ENCODE results near the gene ENGASE.

ENGASE gene

GRCh38 chr17:79116575-79117368 lies 42.1 kb downstream of the ENGASE start:
- no peak for DNase-seq

GRCh38 chr17:79117905-79118487 lies 43.4 kb downstream of the ENGASE start:
- DNase-seq, result no peak

GRCh38 chr17:79118924-79119323 lies 44.3 kb downstream of the ENGASE start:
- no peak for DNase-seq

GRCh38 chr17:79120259-79120658 lies 45.6 kb downstream of the ENGASE start:
- DNase-seq, result no peak

GRCh38 chr17:79123988-79124387 lies 49.4 kb downstream of the ENGASE start:
- DNase-seq, result no peak

- DNase-seq, result no peak
Measured at GRCh38 chr17:79124513-79125209, 50.0 kb downstream of the ENGASE start.

- DNase-seq, result peak; percentile 86
Measured at GRCh38 chr17:79125503-79125902, 50.9 kb downstream of the ENGASE start.

- DNase-seq, result peak; percentile 43
Measured at GRCh38 chr17:79126139-79126538, 51.5 kb downstream of the ENGASE start.

GRCh38 chr17:79127534-79128135 lies 53.0 kb downstream of the ENGASE start:
- DNase-seq, result no peak

- no peak for DNase-seq
Measured at GRCh38 chr17:79129523-79129922, 54.9 kb downstream of the ENGASE start.

GRCh38 chr17:79130536-79131273 lies 56.1 kb downstream of the ENGASE start:
- DNase-seq, result no peak

- DNase-seq, result no peak
Measured at GRCh38 chr17:79131274-79131635, 56.6 kb downstream of the ENGASE start.

- peak; percentile 32 for DNase-seq
Measured at GRCh38 chr17:79131701-79132100, 57.1 kb downstream of the ENGASE start.

- peak; percentile 74 for DNase-seq
Measured at GRCh38 chr17:79132271-79133064, 57.8 kb downstream of the ENGASE start.

GRCh38 chr17:79133214-79133613 lies 58.6 kb downstream of the ENGASE start:
- DNase-seq, result no peak

- no peak for DNase-seq
Measured at GRCh38 chr17:79133985-79134384, 59.4 kb downstream of the ENGASE start.

GRCh38 chr17:79135011-79135410 lies 60.4 kb downstream of the ENGASE start:
- no peak for DNase-seq

- DNase-seq, result no peak
Measured at GRCh38 chr17:79135628-79136405, 61.2 kb downstream of the ENGASE start.
